Stimulated activated CD4-positive, alpha-beta T cell treated with anti-CD3 and anti-CD28 coated beads, Interleukin-15, amount 100 ng/mL, for 48 hours (primary cell): ENCODE data around the gene COLQ.
A peak's percentile ranks its signal among the peaks of the same experiment; 100 is the strongest.
"Not testable (repeated sequence)": the region's sequence is repeated elsewhere in the genome, so short reads cannot be mapped to it uniquely, and the experiment has no call there.

Experiments
- DNase-seq, 2 donors: peaks; one replicate each; pipeline ENCODE4 v3.0.0-alpha.2; 2020; ENCODE audit warnings: low read depth in 2 of 2

The COLQ gene

DNA sequence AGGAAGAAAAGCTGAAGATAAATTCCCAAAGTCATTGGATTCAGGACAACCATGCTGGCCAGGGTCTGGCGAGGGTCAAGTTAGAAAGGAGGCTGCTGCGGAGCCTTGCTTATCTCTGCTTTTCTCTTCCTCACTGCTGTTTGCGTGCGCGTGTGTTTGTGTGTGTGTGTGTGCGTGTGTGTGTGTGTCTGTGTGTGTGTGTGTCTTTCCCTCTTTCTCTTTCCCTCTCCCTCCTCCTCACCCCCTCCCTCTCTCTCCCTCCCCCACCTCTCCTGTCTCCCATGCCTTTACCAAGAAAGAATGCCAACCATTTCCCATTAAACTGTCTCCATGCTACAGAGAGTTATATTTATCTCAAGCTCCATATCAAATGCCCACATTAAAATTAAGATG lies at the start of gene COLQ:
Gene COLQ, minus strand, starts transcription at position 134 of the 393 bp plus-strand sequence. Its CDS starts 81 bp downstream, at position 53.
- no peak for DNase-seq

GRCh38 chr3:15563190-15563589 lies 41.7 kb upstream of the COLQ start:
- DNase-seq, result no peak

GRCh38 chr3:15562560-15562959 lies 41.1 kb upstream of the COLQ start:
- no peak for DNase-seq

DNA sequence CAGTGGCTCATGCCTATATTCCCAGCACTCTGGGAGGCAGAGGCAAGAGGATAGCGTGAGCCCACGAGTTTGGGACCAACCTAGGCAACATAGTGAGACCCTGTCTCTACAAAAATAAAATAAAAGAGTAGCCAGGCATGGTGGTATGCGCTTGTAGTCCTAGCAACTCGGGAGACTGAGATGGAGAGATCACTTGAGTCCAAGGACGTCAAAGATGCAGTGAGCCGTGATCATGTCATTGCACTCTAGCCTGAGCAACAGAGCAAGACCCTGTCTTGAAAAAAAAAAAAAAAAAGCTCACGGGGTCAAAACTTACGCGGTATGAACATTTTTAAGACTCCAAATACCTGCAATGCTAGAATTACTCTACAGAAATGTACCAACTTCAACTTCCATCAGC lies 37.1 kb upstream of the COLQ start:
- DNase-seq, result no peak

- DNase-seq, result peak in 1 of 2 donors; percentile 49
Observed at GRCh38 chr3:15557511-15557946, 36.0 kb upstream of the COLQ start.

GRCh38 chr3:15556512-15556911 lies 35.0 kb upstream of the COLQ start:
- no peak for DNase-seq

GRCh38 chr3:15553749-15554148 lies 32.2 kb upstream of the COLQ start:
- no peak for DNase-seq

GRCh38 chr3:15551902-15552301 lies 30.4 kb upstream of the COLQ start:
- no peak for DNase-seq

DNA sequence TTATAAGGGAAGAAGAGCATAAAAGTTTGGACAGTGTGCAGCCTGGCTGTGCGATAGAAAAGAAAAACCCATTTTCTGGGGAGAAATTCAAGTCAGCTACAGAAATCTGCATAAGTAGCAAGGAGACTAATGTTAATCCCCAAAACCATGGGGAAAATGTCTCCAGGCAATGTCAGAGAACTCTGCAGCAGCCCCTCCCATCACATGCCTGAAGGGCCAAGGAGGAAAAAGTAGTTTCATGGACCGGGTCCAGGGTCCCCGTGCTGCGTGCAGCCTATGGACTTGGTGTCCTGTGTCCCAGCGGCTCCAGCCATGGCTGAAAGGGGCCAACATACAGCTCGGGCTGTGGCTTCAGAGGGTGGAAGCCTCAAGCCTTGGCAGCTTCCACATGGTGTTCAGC lies 28.3 kb upstream of the COLQ start:
- DNase-seq, result no peak

GRCh38 chr3:15542614-15543013 lies 21.1 kb upstream of the COLQ start:
- DNase-seq, result no peak

DNA sequence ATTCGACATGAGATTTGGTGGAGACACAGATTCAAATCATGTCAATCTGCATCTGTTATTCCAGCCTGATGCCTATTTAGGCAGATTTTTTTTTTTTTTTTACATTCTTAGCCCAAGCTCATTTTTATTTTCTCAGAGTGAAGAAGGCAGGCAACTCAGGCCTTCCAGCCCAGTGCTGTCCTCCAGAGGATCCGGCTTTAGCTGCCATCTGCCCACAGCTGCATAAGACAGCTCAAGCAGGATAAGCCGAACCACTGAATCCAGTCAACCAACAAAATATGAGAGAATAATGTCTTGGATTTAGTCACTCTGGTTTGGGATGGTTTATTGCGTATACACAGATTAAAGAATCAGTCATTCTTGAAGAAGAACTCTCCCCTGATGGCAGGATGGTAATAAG lies 19.9 kb upstream of the COLQ start:
- DNase-seq, result no peak

DNA sequence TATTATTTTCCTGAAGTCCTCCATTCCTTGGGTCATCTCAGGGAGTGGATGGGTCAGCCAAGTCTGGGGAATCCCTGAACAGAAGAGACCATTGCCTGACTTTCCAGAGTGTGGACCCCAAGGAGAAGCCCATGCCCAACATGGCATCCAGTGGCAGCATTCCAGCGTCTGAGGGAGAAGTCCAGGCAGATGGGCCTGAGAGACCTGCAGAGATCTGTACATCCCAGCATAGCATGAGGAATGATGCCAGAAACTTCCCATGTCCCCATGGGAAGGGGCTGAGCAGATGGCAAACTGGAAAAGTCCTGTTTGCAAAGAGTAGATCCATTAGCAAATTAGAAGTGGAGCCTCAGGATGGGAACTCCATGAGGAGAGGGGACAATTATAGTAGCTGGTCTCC lies 17.6 kb upstream of the COLQ start:
- DNase-seq, result no peak

DNA sequence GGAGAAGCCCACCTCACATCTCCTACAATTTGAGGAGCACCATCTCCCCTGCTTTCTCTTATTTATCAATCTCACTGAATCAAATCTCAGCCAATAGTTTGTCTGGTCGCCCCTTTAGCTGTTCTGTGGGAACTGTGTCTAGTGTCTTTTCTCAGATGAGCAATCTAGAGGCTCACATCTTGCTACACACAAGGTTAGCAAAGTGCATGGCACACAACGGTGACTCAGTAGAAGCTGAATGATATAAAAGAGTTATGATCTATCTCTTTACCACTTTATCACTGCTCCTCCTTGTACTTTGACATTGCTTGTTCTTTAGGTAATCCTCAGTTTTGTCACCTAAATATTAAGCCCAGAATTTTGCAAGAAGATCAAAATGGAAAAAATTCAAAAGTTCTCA lies 16.8 kb upstream of the COLQ start:
- no peak for DNase-seq

DNA sequence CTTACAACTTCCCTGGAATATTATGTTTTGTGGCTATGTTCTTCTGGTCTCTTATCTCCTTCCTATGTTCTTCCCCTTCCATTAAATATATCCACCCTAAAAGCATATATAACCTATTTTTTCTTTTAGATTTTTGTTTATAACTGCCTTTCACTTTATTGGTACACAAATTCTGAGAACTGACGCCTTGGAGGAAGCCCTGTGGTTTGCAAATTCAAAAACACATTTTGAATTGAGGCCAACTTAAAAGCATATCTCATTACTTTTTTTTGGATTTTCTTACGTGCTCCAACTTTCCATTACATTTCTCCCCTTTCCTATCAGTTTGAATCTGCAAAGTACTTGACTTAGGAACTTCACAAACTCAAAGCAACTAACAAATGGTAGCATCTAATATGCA lies 15.3 kb upstream of the COLQ start:
- no peak for DNase-seq

- peak; percentile 26 to 35 for DNase-seq
Observed at GRCh38 chr3:15535732-15536131, 14.2 kb upstream of the COLQ start.

DNA sequence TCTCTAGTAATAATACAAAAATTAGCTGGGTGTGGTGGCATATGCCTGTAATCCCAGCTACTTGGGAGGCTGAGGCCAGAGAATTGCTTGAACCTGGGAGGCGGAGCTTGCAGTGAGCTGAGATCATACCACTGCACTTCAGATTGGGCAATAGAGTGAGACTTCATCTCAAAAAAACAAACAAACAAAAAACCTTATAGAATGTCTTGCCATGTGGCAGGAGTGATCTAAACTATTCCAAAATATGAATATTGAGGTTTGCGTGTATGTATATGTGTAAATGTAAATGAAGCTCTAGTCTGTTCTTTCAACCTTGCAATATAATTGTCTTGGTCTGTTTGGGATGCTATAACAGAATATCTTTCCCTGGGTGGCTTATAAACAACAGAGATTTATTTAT lies 11.1 kb upstream of the COLQ start:
- DNase-seq, result not testable (repeated sequence)

DNA sequence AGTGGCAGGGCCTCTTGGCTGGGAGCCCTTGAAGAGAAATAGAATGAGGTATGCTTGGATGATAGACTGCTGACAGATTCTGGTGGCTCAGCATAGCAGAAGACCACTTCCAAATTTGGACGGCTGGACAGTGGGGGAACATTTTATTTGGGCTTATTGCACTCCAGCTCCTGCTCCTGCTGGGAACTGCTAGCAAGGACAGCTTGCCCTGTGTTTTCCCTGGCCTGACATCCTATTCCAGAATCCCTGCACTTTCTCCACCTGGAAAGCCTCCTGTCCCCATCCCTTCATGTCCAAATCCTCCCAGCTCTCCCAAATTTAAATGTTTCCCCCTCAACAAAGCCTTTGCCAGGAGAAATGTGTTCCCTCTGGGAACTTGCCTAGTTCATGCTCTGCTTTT lies 9.8 kb upstream of the COLQ start:
- no peak for DNase-seq

GRCh38 chr3:15528854-15529537 lies 7.5 kb upstream of the COLQ start:
- no peak for DNase-seq

GRCh38 chr3:15527031-15527459 lies 5.5 kb upstream of the COLQ start:
- no peak for DNase-seq

DNA sequence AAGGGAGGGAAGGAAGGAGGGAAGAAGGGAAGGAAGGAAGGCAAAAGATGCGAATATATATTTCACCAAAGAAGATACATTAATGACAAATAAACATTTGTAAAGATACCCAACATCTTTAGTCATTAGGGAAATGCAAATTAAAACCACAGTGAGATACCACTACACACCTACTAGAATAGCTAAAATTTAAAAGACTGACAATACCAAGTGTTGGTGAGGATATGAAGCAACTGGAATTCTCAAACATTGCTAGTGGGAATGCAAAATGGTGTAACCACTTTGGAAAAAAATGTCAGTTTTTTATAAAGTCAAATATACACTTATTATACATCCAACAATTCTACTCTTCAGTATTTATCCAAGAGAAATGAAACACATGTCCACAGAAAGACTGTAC lies 4.3 kb upstream of the COLQ start:
- no peak for DNase-seq

DNA sequence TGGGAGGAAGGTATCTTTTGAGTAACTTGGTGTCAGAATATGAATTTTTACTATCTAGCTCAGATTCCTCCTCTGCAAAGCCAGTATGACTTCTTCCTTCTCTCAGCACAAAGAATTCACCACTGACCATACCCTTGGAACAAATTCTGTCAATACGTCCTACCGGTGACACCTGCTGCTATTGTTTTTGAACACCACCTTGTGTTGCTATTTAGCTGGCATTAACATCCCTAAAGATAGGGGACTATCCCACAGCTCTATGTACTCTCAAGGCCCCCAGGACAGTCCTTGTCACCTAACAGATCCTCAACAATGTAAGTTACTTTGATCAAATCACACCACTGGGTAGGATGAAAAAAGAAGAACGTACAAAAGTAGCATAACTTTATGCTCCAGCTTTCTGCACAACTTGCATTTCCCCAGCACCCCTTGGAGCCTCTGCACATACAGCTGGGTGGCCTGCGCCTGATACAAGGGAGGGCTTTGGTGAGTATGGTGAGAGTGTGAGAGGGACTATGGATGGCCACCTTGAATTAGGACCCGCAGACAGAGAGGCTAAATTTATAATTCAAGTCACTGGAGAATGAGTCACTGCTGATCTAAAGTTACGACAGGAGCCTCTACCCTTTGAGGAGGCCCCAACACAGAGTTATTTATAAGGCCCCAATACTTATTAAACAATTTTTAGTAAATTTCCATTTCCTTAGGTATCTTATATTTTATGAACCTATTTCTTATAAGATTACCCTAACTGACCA lies 2.3 kb upstream of the COLQ start:
- no peak for DNase-seq

- DNase-seq, result no peak
Observed at GRCh38 chr3:15522016-15522415, 510 bp upstream of the COLQ start.

GRCh38 chr3:15520804-15521572 lies 518 bp downstream of the COLQ start:
- DNase-seq, result no peak
